Activated T-cell treated with anti-CD3 and anti-CD28 coated beads for 4 hours (primary cell): ENCODE results near the gene PANX3.

Experiments
- DNase-seq: peaks from one replicate; pipeline ENCODE4 v3.0.0-alpha.2; 2020

Gene PANX3

DNA sequence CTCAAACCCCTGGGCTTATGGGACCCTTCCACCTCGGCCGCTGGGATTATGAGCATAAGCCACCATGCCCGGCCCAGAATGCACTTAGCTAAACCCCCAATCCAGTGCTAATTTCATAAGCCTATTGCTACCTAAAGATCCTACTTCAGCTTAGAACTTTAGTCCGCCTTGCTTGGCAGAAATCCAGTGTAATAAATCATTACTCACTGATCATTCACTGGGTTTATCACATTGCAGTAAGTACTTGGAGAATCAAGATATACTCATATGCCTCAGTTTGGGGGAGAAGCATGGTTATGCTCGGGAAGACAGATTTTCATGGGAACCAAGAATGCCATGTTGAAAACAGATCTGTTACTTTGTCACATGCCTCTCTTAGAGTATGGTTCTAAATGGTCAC, 7.6 kb downstream of the PANX3 start:
- no peak for DNase-seq

- DNase-seq = peak; percentile 74
Measured at GRCh38 chr11:124622531-124623451, 11.6 kb downstream of the PANX3 start, which contains the start of gene TBRG1. TBRG1 (plus strand) TSS chr11:124622864; CDS start chr11:124623084, 220 bp downstream.

DNA sequence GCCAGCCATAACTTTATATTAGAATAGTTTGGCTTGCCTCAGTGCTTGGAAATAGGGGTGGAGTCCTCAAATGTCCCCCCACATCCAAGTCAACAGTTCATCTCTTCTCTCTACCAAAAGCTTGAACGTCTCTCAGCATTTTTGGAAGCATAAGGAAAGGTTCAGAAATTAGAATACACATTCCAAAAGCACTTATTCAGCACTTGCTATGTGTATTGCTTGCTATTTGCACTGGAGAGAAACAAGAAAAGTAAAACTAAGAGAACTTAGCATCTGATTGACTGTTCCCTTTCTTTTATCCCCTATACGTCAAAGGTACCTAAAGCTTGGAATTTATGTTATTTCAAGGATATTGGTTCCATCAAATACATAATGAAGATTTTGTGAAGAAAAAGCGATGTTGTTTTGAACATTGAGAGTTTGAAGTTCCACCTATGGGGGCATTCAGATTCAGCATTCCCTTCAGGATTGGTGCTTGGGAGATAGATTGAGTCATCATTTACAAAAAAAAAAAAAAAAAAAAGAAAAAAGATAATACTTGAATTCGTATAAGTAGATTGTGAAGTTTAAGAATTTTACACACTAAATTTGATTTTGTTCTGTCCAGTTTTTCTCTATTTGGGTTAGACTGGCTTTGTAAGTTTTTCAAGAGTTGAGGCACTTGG, 12.8 kb downstream of the PANX3 start:
- no peak for DNase-seq

GRCh38 chr11:124625504-124626168, 14.4 kb downstream of the PANX3 start:
- no peak for DNase-seq

DNA sequence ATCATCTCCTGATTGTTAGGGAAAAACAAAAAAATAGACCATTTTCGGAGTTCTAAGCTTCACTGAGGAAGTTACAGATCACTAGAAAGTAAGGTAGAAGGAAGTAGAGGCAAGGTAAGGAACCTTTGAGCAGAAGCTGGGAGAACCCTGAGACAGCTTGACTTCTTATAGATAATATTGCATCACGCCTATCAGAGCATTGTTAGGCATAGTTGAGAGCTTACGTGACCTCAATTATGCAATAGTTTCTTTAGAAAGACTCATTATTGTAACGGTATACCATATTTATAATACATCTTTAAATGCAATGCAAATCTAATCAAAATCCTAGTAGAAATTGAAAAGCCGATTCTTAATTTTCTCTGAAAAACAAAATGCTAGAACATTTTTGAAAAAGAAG, 16.3 kb downstream of the PANX3 start:
- DNase-seq = no peak

- no peak for DNase-seq
Measured at GRCh38 chr11:124629961-124630360, 18.7 kb downstream of the PANX3 start.

- DNase-seq = no peak
Measured at GRCh38 chr11:124633355-124633754, 22.1 kb downstream of the PANX3 start.

DNA sequence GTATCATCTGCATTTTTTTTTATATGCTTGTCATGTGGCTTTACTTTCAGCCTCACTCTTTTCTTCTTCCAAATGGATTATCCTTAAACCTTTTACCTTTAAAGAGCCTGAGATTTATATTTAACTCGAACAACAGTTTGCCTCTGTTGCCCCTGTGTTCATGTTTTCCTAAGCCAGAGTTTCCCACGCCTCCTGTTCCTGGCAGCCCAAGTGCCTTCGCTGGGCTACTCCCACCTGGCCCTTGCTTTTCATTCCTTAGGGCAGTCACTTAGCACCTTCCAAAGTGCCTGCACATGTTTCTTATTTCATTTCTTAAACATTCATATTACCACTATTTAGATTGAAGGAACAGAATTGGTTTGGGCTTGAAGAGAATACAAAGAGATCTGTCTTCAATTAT, 24.7 kb downstream of the PANX3 start:
- no peak for DNase-seq

DNA sequence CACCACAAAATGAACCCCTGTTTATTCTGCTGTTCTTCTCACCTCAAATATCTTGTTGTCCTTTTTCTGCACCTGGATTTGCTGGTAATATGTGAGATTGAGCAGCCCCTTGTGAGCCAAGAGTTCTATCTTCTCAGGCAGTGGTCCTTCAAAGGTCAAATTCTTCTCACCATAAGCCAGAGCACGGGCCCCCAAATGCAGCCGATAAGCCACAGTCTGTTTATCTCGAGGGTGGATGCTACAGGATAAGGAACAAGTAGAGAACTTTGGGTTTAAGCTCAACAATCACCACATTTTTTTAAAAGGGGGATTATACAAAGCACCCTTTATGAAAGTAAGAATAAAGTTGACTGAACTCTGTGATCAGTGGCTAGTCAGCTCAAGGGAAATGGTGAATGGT, 27.3 kb downstream of the PANX3 start:
- DNase-seq = no peak

- DNase-seq = no peak
Measured at GRCh38 chr11:124639186-124639585, 28.0 kb downstream of the PANX3 start.

DNA sequence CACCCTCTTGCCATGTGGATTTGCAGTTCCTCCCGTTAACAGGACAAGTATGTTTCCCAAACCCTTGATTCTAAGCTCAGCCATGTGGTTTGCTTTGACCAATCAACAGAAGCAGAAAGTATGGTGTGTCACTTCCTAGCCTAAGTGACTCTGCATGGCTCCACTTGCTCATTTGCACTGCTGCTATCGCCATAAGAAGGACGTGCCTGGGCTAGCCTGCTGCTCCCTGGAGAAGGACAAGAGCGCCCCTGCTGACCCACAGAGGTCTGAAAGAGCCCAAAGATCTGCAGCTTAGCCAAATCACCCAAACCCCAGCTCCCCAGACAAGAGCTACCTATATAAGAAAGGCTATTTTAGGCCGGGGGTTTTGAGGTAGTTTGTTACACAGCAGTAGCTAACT, 29.4 kb downstream of the PANX3 start:
- DNase-seq = no peak

DNA sequence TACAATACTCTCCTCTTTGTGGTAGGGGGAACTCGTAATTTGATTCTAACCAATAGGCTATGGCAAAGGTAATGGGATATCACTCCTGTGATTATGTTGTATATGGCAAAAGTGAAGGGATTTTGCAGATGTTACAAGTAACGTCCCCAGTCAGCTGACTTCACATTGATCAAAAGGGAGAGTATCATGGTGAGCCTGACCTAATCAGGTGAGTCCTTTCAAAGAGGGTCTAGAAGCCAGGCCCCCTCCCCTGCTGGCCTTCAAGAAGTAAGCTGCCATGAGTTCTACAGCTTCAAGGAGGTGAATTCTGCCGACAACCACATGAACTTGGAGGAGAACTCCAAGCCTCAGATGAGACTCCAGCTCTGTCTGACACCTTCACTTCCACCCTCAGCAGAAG, 31.4 kb downstream of the PANX3 start:
- no peak for DNase-seq

DNA sequence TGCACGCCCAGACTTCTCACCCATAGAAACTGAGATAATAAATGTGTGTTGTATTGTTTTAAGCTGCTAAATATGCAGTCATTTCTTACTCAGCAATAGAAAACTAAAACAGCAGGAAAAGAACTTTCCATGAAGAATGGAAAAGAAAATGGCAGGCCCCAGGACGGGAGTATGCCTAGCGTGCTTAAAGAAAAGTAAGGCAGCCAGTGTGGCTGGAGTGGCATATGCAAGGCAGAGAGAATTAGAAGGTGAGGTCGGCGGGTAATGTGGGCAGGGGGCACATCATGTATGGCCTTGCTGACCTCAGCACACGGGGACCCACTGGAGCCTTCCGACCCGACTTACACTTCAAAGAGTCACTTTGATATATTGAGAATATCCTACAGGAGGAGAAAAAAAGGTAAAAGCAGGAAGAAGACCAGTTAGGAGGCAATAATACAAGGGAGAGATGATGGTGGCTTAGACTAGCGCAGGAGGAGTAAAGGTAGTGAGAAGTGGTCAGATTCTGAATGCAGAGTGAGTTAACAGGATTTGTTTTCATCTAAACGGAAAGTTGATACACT, 31.9 kb downstream of the PANX3 start:
- no peak for DNase-seq

GRCh38 chr11:124643605-124644425, 32.6 kb downstream of the PANX3 start:
- no peak for DNase-seq

GRCh38 chr11:124644426-124645280, 33.4 kb downstream of the PANX3 start:
- no peak for DNase-seq

DNA sequence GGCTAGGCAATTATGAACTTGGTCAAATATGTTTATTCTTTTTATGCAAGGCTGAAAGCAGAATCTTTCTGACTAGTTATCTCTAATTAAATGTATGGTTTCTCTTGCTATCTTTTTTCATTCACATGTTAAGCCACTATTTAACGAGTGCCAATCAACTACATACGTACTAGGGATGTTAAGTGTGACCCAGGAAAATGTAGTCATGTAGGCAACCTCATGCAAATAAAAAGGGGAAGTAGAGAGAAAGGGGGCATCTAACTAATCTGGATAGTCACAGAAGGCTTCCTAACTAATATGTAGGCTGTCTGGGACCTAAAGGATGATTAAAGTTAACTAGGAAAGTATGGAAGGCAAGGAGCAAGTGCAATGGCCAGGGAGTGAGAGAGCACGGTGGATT, 34.9 kb downstream of the PANX3 start:
- DNase-seq = no peak

DNA sequence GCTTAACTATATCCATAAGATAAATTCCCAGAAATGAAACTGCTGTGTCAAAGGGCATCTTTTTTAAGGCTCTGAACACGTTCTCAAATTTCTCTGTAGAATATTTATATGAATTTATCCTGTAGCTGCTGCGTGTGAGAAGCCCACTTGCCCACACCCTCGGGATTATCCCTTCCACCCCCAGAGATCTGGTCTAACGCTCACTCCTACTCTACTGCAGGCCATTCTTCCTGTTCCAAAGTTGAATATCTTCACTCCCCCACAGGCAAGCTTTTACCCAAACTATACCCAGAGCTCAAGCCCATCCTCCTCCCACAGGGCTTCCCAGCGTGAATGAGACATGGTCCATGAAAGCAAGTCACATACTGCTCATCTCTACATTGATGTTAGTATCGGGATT, 37.4 kb downstream of the PANX3 start:
- DNase-seq = no peak

DNA sequence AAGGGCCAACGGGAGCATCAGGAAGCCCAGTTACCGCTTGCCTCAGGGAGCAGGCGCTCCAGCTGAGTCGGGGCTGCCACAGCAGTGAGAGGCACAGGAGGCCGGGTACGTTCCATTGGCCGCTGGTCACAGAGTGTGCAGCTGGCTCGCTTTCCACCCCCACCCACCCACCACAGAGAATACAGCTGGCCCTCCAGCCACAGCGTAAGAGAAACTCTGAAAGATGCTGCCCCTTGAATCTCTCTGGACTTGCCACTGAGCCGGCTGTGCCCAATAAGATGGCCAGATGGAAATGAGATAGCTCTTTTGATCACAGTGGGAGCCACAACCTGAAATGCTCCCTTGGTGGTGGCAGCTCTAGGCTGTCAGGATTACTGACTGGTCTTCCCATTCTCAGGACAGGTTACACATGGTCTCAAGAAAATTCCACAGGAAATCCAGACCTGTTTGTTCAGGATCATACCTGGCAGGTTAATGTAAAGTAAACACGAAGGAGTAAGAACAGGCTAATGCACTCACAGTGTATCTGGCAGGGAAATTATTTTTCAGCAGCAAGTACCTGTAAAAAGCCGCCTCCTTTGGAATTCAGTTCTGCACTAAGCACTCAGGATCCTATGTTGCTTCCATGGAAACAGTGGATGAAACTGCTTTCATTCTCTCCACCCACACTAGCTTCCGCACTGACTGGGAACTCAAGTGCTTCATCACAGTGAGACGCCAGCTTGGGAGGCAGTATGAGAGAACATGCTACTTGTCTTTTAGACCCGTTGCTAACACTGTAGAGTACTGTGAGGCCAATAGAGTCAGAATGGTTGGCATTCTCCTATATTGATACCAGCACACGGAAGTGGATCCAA, 45.8 kb downstream of the PANX3 start:
- DNase-seq = no peak

DNA sequence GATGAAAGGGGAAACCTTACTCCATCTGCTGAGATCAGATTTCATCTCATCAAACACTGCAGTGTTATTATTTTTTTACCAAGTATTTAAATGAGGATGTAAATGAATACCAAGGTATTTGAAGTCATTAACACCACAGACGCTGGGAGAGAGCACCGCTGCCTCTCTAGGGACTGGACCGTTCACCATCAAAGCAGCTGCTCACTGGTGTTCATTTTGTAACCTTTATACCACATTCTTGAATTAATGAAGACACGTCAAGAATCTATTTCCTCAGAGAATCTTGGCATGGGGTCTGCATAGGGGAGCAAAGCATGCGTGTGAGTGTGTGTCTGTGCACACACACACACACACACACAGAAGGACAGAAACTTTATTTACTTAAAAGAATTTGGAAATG, 46.7 kb downstream of the PANX3 start:
- no peak for DNase-seq

DNA sequence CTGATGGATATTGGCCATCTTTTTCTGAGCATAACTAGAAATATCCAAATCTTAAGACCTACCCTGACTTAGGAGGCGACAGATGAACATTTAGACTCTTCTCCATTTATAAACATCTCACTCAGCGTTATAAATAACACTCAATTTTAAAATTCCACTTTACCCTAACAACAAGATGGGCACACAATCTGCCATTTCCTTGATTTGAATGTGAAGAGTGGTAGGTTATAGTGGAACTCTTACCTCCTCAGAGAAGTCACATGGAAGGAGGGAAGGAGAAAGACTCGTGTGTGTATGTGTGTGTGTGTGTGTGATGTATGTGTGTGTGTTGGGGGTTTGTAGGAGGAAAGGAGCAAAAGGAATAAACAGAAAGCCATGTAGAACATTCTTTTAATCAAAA, 47.3 kb downstream of the PANX3 start:
- DNase-seq = no peak

DNA sequence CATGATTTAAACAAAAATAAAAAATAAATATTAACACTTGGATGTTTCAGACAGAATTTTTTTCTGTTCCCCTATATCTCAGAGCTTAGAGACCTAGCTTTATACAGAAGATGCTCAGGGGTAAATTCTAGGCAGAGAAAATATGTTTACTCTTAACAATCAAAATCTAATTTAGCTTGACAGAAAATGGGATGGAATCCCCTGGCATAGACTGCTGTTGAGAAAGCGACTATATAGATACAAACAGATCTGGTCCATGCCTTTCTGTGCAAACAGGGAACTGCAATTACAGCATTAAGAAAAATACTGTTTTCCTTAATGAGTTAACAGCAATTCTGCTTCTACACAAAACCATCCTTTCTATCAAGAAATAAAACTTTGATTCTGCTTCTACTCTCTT, 47.8 kb downstream of the PANX3 start:
- no peak for DNase-seq
